ENCODE data around the gene RFXANK. TPM values are rescaled to one million over a fixed set of nuclear protein-coding genes. Genes with fewer than 3 reads are reported as not detected.

Gene RFXANK
- total RNA-seq, 2 experiments from 2014 or later, result 36.3 to 37.2 TPM

GRCh38 chr19:19211499-19212420 is 19.7 kb downstream of the RFXANK start, which contains the start of gene NCAN:
TSS of gene NCAN (plus strand) at chr19:19211958. CDS start at chr19:19216954, 4,996 bp downstream.
- Histone ChIP-seq H3K9me3 (ENCODE audit: control insufficient read depth in 1 of 2, insufficient read depth in 1 of 2, low read length in 2 of 2) (peaks cover 0 to 41% of the 10 kb centered on the region in 2 experiments), H3K27me3 (ENCODE audit: control insufficient read depth in 1 of 2, insufficient read depth in 2 of 2, low read length in 2 of 2) (peaks cover 41 to 51% of the 10 kb centered on the region in 2 experiments), H3K4me3 (ENCODE audit: low read length) (no peak within 1 kb of the TSS), H3K36me3 (ENCODE audit: insufficient read depth, low read length) (no peaks in the 10 kb centered on the region), H3K27ac (ENCODE audit: low read depth in 1 of 2, low read length in 2 of 2) (no peak within 1 kb of the TSS), H3K4me1 (ENCODE audit: insufficient read depth, low read length) (peaks cover 15% of the 10 kb centered on the region)
- ATAC-seq (ENCODE audit: poor library complexity), result no peak
- Mint-ChIP-seq H3K27me3 (peaks cover 68% of the 10 kb centered on the region), H3K4me1 (ENCODE audit: low read depth) (peaks cover 16% of the 10 kb centered on the region), H3K4me3 (no peak within 1 kb of the TSS), H3K9me3 (no peaks in the 10 kb centered on the region), H3K27ac (no peak within 1 kb of the TSS), H3K36me3 (ENCODE audit: low read depth) (no peaks in the 10 kb centered on the region)
- ChIA-PET CTCF (no interaction called here), POLR2A (no interaction called here)
- no peak for TF ChIP-seq CTCF (IDR thresholded peaks at IDR 0.05)
- DNase-seq, result no peak
- intact Hi-C loops (cut with DNase I, micrococcal nuclease), result no loop called here

GRCh38 chr19:19212916-19213315 is 20.9 kb downstream of the RFXANK start:
- H3K4me3 ChIP-seq (ENCODE audit: low read length), result no peak overlapping the region
- no peak overlapping the region for H3K27ac Mint-ChIP-seq
- intact Hi-C loops (cut with DNase I, micrococcal nuclease), result no loop called here
- ATAC-seq (ENCODE audit: poor library complexity) (no peak), DNase-seq (no peak)
- peaks cover 0 to 37% of the 10 kb centered on the region in 2 experiments for H3K9me3 ChIP-seq (ENCODE audit: control insufficient read depth in 1 of 2, insufficient read depth in 1 of 2, low read length in 2 of 2)
- TF ChIP-seq CTCF (IDR thresholded peaks at IDR 0.05), result no peak
- H3K4me1 Mint-ChIP-seq (ENCODE audit: low read depth), result peaks cover 5% of the 10 kb centered on the region
- H3K27ac ChIP-seq (ENCODE audit: low read depth in 1 of 2, low read length in 2 of 2), result no peak overlapping the region
- H3K27me3 Mint-ChIP-seq, result peaks cover 68% of the 10 kb centered on the region
- no peaks in the 10 kb centered on the region for H3K36me3 Mint-ChIP-seq (ENCODE audit: low read depth)
- H3K27me3 ChIP-seq (ENCODE audit: control insufficient read depth in 1 of 2, insufficient read depth in 2 of 2, low read length in 2 of 2), result peaks cover 48 to 54% of the 10 kb centered on the region in 2 experiments
- CTCF ChIA-PET, result no interaction called here
- H3K4me3 Mint-ChIP-seq, result no peak overlapping the region
- POLR2A ChIA-PET, result no interaction called here
- no peaks in the 10 kb centered on the region for H3K36me3 ChIP-seq (ENCODE audit: insufficient read depth, low read length)
- no peaks in the 10 kb centered on the region for H3K9me3 Mint-ChIP-seq
- H3K4me1 ChIP-seq (ENCODE audit: insufficient read depth, low read length), result peaks cover 3% of the 10 kb centered on the region

- intact Hi-C loops (cut with DNase I, micrococcal nuclease), result no loop called here
- H3K27ac Mint-ChIP-seq, result no peak overlapping the region
- DNase-seq (no peak), ATAC-seq (ENCODE audit: poor library complexity) (no peak)
- H3K27ac ChIP-seq (ENCODE audit: low read depth in 1 of 2, low read length in 2 of 2), result no peak overlapping the region
- H3K4me1 Mint-ChIP-seq (ENCODE audit: low read depth), result peaks cover 4% of the 10 kb centered on the region
- peaks cover 0 to 35% of the 10 kb centered on the region in 2 experiments for H3K9me3 ChIP-seq (ENCODE audit: control insufficient read depth in 1 of 2, insufficient read depth in 1 of 2, low read length in 2 of 2)
- no peaks in the 10 kb centered on the region for H3K36me3 Mint-ChIP-seq (ENCODE audit: low read depth)
- no peaks in the 10 kb centered on the region for H3K9me3 Mint-ChIP-seq
- H3K4me3 Mint-ChIP-seq, result no peak overlapping the region
- ChIA-PET POLR2A (no interaction called here), CTCF (no interaction called here)
- peaks cover 68% of the 10 kb centered on the region for H3K27me3 Mint-ChIP-seq
- H3K4me1 ChIP-seq (ENCODE audit: insufficient read depth, low read length), result no peaks in the 10 kb centered on the region
- peaks cover 48 to 54% of the 10 kb centered on the region in 2 experiments for H3K27me3 ChIP-seq (ENCODE audit: control insufficient read depth in 1 of 2, insufficient read depth in 2 of 2, low read length in 2 of 2)
- H3K36me3 ChIP-seq (ENCODE audit: insufficient read depth, low read length), result no peaks in the 10 kb centered on the region
- TF ChIP-seq CTCF (IDR thresholded peaks at IDR 0.05), result no peak
- no peak overlapping the region for H3K4me3 ChIP-seq (ENCODE audit: low read length)
Measured at GRCh38 chr19:19213426-19214158, 21.5 kb downstream of the RFXANK start.

Measured in CD4-positive, alpha-beta T cell (primary cell).